HG03378 (cell line): ENCODE data around the gene CAMK2G.

Experiments
- ATAC-seq: cut with Tn5 transposase; IDR thresholded peaks from one replicate; pipeline ENCODE4 v1.9.1; 2021; ENCODE audit warnings: mild to moderate bottlenecking, moderate library complexity; ENCODE audit not compliant: unreplicated experiment

CAMK2G gene

GRCh38 chr10:73865459-73866442, 8.6 kb downstream of the CAMK2G start:
- ATAC-seq, result no peak

- ATAC-seq, result no peak
Observed at GRCh38 chr10:73865107-73865458, 9.3 kb downstream of the CAMK2G start.

- ATAC-seq, result no peak
Observed at GRCh38 chr10:73864229-73864628, 10.1 kb downstream of the CAMK2G start.

GRCh38 chr10:73863039-73863817, 11.1 kb downstream of the CAMK2G start:
- ATAC-seq, result no peak

GRCh38 chr10:73862011-73862410, 12.3 kb downstream of the CAMK2G start:
- ATAC-seq, result no peak

- no peak for ATAC-seq
Observed at GRCh38 chr10:73859784-73860491, 14.4 kb downstream of the CAMK2G start.

- no peak for ATAC-seq
Observed at GRCh38 chr10:73859428-73859783, 14.9 kb downstream of the CAMK2G start.

GRCh38 chr10:73858750-73859427, 15.5 kb downstream of the CAMK2G start:
- ATAC-seq, result no peak

- no peak for ATAC-seq
Observed at GRCh38 chr10:73858013-73858708, 16.2 kb downstream of the CAMK2G start.

GRCh38 chr10:73857446-73857845, 16.9 kb downstream of the CAMK2G start:
- no peak for ATAC-seq

GRCh38 chr10:73856261-73856660, 18.1 kb downstream of the CAMK2G start:
- no peak for ATAC-seq

GRCh38 chr10:73855413-73855812, 18.9 kb downstream of the CAMK2G start:
- ATAC-seq, result no peak

GRCh38 chr10:73854310-73854709, 20.0 kb downstream of the CAMK2G start:
- ATAC-seq, result no peak

- no peak for ATAC-seq
Observed at GRCh38 chr10:73853196-73853595, 21.2 kb downstream of the CAMK2G start.

- ATAC-seq, result no peak
Observed at GRCh38 chr10:73850863-73851461, 23.4 kb downstream of the CAMK2G start.

- ATAC-seq, result no peak
Observed at GRCh38 chr10:73850211-73850610, 24.1 kb downstream of the CAMK2G start.

- ATAC-seq, result peak; percentile 94
Observed at GRCh38 chr10:73848821-73849489, 25.4 kb downstream of the CAMK2G start.

- no peak for ATAC-seq
Observed at GRCh38 chr10:73847031-73847430, 27.3 kb downstream of the CAMK2G start.

GRCh38 chr10:73843261-73843660, 31.1 kb downstream of the CAMK2G start:
- no peak for ATAC-seq
